Anterior cingulate cortex (tissue), 58 donors: ENCODE data around the gene GPR156.
"Not testable (repeated sequence)": the region's sequence is repeated elsewhere in the genome, so short reads cannot be mapped to it uniquely, and the experiment has no call there.

Source experiments
- DNase-seq, 58 donors: peaks; one replicate each; lab custom pipeline; 2025; lab: John Stamatoyannopoulos, UW

The GPR156 gene

DNA sequence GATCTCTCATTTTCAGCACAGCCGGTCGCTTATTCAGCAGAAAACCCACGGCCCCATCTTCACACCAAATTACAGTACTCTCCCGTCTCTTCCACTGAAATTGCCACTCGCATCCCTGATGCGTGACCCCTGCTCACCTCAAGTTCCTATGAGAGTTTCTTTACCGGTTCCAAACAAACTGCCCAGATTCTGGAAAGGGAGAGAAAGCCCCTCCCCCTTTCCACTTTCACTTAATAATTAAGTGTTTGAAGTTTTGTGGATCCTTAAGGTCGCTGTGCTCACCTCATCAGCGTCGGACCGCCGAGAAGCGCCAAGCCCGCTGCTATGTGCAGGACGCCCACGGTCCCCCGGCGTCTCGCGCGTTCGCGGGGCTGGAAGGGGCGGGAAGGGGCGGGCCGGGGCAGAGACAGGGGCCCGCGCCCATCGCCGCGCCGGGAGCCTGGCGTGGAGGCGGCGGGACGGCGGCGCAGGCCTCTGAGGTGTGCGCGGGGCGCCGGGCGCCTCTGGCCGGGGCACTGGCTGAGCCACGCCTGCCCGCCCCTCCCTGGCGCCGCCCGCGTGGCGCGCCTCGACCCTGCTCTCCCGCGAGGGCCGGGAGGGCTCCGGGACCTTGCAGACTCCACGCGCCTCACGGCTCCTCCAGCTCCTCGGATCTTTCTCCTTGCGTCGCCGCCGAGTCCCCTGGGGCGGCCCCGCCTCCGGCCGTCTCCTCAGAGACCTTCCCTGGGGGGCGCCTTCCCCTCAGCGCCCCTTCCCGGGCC, at the start of gene GPR156:
Gene GPR156, minus strand, starts transcription at position 476 of the 761 bp plus-strand sequence. CDS start 41,124 bp downstream, outside the sequence.
- DNase-seq = peak in 2 of 58 donors; percentile 9 to 19

GRCh38 chr3:120332646-120333045, 47.6 kb upstream of the GPR156 start:
- DNase-seq = no peak

GRCh38 chr3:120331076-120331475, 46.1 kb upstream of the GPR156 start:
- DNase-seq = peak in 3 of 58 donors; percentile 1 to 33 (median 12)

GRCh38 chr3:120326784-120327183, 41.8 kb upstream of the GPR156 start:
- DNase-seq = no peak

DNA sequence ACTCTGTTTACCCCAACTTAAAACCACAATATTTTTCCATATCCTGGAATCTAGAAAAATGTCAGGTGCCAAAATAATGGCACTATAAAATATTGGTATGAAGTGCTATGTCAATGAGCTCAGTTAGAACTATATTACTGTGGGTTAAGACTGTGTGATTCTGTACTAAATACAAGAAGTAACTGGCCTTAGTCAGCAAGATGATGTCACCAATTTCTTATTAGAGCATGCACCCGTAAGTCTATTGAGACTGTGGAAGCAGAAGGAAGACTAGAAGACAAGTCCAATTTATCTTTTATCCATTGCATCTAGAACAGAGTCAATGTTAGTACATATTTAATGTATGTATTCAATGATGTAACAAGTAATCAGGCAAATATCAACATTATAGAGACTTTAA, 39.2 kb upstream of the GPR156 start:
- no peak for DNase-seq

GRCh38 chr3:120323761-120324160, 38.7 kb upstream of the GPR156 start:
- DNase-seq = not testable (repeated sequence)

- no peak for DNase-seq
Observed at GRCh38 chr3:120311863-120312794, 27.1 kb upstream of the GPR156 start.

DNA sequence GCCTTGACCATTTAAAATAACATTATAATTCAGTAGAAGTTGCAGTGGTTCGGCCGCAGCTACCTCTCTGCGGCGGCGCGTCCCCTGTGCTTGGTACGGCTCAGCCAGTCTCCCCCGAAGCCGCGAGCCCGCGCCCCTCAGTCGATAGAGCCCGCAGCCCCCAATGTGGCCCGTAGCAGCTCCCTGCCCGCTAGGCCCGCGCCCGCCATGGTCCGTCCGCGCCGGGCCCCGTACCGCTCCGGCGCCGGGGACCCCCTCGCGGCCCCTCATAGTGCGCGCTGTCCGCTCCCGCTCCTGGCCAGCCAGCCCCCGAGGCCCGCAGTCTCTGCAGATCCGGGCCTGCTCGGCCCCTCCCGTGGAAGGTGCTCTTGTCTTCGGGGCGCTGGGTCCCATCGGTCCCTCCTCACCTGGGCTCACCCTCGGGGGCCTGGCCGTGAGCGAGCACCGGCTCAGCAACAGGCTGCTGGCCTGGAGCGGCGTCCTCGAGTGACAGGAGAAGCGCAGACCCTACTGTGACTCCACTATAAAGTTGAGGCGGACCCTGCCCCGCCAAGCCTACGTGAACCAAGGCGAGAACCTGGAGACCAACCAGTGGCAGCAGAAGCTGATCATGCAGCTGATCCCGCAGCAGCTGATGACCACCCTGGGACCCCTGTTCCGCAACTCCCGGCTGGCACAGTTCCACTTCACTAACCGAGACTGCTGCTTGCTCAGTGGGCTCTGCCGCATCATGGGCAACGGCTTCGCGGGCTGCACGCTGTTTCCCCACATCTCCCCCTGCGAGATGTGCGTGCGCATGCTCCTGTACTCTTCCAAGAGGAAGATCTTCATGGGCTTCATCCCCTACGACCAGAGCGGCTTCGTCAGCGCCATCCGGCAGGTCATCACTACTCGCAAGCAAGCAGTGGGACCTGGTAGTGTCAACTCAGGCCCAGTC, 21.8 kb upstream of the GPR156 start:
- DNase-seq = no peak

DNA sequence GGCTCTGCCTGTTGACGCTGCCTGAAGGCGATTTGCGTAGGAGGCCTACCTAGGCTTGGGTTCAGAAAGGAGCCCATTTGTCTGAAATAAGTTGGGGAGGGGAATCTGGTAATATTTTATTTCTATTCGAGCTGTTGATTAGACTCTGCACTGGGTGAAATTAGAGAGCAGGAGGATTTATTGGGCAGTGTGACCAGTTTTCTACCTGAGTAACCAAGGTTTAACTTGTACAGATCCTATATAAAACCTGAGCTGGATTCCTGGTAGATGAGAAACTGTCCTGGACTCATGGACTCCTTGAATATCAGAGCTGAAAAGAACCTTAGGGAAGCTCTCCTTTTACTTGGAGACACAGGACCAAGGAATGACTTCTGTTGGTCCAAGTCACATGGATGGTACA, 19.6 kb upstream of the GPR156 start:
- no peak for DNase-seq

- DNase-seq = no peak
Observed at GRCh38 chr3:120302361-120302760, 17.3 kb upstream of the GPR156 start.

GRCh38 chr3:120300971-120301370, 15.9 kb upstream of the GPR156 start:
- DNase-seq = no peak

DNA sequence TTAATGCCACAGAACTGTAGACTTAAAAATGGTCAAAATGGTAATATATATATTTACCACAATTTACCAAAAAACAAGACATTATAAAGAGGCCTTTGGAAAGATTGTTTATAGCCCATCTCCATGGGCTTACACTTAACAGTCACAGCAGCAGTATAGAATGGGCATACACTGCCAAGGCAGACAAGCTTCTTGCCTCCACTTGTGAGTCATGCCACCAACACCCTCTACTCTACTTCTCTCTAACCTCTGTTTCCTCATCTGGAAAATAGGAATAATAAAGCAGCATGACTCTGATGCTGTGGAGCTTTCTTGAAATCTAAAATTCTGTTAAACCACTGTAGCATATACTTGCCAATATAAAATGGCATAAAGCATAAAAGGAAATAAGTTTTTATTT, 14.4 kb upstream of the GPR156 start:
- no peak for DNase-seq

- DNase-seq = no peak
Observed at GRCh38 chr3:120298996-120299395, 14.0 kb upstream of the GPR156 start.

GRCh38 chr3:120291552-120291951, 6.5 kb upstream of the GPR156 start:
- DNase-seq = not testable (repeated sequence)

GRCh38 chr3:120289636-120290035, 4.6 kb upstream of the GPR156 start:
- DNase-seq = no peak

GRCh38 chr3:120286465-120286864, 1.4 kb upstream of the GPR156 start:
- no peak for DNase-seq

GRCh38 chr3:120285508-120285841, 453 bp upstream of the GPR156 start:
- peak in 1 of 58 donors; percentile 7 for DNase-seq

DNA sequence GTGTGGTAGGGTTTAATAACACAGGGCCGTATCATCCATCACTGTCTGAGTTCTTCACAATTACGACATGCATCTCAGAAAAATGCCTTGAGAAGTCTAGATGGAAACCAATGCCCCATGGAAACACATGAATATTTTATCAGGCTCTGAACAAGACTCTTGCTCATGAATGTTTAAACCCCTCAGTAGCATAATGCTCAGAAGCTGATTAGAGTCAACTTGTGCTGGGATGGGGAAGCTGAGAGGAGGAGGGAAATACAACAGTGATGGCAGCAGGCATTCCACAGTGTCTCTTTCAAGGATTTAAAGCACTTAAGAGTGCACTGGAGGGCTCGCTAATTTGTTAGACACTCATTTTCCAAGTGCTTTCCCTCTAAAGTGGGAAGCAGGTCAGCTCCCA, 3.8 kb downstream of the GPR156 start:
- DNase-seq = no peak

GRCh38 chr3:120280566-120280965, 4.5 kb downstream of the GPR156 start:
- no peak for DNase-seq

DNA sequence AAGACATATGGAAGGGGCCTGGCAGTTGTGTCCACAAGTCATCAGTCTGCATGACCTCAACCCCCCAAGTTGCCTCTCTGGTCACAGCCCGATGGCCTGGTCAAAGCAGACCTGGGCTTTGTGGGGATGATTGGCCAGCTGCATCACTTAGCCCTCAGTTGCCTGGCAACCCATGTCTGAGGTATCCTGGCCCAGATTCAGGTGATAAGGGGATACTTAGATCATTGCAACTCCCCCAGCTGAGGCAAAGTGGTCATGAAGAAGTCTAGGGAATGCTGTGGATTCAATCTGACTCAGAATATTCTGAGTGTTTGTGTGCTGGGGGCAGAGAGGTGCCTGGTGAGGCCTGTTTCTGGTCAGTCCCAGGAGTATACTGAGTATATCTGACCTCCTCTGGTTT, 5.0 kb downstream of the GPR156 start:
- DNase-seq = no peak
